Measurements from ENCODE around the gene ZNF407.

ZNF407 gene

DNA sequence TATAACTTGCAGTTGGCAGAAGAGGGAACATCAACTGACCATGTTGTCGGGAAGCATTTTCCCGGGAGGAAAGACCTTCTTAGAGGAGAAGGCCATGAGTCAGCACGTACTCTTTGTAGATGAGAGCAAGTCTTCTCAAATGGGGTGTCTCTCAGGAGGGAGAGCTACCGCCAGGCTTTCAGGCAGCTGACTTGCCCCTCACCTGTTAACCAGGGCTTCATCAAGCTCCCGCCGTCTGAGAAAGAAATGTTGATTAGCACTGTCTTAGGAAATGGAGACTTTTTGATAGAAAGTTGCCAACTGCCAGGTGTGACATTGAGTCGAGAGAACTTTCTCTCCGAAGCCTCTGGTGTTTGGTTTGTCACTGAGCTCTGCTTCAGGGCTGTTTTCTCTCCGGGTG is 196.1 kb downstream of the ZNF407 start:
- DNase-seq (ENCODE audit: low read depth), result no peak

DNA sequence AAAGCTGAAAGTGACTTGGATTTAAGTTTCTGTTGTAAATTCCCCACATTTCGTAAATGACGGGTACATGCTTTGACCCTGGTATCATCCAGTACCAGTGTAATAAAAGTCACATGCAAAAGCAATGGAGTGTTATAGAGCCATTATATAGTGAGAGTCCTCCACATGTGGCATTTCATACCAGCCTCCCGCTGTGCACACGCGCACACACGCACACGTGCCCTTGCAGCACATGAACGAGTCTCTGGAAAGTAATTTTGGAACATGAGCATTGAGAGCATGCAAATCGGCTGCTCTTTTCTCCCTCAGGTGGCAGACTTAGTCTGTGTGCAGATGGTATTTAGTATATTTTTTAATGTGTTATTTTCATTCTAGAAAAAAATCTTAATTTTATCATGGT is 198.1 kb downstream of the ZNF407 start:
- no peak for DNase-seq (ENCODE audit: low read depth)

DNA sequence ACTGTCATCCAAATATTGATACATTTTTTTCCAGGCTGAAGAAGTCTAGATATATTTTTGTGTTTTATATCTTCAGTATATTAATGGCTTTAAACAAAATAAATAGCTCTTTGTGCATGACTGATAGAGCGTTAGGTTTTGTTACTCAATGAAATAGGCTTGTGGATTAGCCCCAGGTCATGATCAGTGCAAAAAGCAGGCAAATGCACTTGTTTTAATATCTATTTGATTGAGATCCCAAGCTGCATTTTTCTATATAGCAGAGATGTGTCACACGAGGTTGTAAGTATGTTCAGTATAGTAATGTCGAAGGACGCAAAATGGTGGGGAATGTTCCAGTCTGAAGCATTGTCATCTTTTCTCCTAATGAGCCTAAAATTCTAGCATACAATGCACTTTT is 198.5 kb downstream of the ZNF407 start:
- DNase-seq (ENCODE audit: low read depth), result no peak

DNA sequence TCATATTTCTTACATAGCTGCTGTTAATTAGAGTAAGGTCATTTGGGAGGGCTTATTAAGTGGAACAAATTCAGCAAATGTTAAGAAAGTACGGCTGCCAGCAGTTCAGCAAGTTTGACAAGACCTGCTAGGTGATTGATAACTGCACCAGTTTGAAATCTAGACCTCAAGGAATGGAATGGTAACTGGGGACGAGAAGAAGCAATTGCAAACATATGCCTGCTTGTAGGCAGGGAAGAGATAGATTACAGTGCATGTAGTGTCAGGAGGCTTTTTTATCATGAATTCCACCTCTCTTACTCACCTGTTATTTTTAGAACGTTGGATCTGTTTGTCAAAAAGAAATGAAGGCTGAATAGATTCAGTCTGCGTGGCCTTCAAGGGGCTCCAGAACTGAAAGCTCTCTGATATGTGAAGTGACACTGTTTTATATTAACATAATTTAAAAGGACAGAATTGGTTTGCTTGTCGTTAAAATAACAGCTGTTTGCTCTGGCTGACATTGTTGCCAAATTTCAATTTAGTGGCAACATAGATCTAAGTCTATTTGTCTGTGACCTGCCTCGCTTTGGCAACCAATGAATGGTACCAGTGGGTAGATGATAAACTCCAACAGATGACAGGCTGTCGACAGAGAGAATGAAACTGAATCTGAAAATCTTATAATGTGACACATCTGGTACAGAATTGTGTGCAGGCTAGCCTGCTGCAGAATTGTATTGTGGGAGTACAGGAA is 199.3 kb downstream of the ZNF407 start:
- DNase-seq (ENCODE audit: low read depth), result no peak

DNA sequence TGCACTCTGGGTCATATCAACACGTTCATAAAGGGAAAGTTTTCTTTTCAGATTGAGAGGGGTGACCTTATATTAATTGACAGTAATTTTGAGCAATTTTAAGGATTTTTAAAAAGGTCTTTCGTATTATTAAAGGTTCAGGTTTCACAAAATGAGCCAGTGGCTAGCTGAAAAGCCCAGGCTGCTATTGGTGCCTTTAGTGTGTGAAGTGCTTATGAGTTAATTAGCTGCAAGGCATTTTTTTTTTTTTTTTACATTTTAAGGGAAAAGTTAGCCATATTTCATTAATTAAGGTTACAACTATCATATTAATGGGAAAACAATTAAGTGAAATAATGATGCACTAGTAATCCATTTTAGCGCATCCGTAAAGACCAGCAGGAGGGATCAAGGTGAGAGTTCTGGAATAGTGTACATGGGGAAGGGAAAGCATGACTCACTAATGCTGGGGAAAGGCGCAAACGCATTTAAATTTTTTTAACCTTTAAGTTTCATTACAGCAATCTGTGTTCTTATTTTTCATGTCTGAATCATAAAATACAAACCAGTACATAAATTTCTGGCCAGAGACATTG is 200.0 kb downstream of the ZNF407 start:
- DNase-seq (ENCODE audit: low read depth), result no peak

DNA sequence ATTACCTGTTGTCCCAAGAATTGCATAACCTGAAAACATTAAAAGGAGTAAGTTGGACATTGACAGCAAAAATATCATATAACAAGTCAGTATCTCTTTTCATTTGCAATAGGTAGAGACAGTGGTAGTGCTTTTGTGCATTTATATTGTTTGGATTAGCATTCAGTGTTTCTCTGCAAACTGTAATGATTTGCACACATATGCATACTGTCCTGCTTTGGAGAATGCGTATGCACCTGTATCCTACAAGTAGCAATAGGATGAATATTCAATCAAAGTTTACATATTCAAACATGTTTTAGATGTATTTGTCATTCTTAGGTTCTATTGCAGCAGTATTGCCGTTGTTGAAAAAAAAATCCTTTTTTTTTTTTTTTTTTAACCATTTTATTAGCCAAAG is 201.9 kb downstream of the ZNF407 start:
- DNase-seq (ENCODE audit: low read depth), result no peak

DNA sequence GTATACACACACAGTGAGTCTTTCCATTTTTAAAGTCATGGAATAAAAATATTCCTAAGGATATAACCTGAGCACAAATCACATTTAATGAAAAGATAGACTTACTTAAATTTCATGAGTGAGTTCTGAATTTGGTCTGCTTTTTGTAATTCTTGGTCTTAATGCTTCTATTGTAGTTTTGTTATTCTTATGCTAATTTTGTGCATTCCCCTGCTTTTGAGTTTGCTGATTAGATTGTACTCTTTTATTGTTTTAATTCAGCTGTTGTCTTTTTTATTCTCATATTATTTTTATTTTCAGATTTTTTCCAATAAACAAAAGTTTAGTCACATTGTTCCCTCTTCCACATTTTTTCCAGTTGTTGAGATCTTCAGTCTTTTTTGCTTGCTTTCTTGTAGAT is 202.4 kb downstream of the ZNF407 start:
- no peak for DNase-seq (ENCODE audit: low read depth)

DNA sequence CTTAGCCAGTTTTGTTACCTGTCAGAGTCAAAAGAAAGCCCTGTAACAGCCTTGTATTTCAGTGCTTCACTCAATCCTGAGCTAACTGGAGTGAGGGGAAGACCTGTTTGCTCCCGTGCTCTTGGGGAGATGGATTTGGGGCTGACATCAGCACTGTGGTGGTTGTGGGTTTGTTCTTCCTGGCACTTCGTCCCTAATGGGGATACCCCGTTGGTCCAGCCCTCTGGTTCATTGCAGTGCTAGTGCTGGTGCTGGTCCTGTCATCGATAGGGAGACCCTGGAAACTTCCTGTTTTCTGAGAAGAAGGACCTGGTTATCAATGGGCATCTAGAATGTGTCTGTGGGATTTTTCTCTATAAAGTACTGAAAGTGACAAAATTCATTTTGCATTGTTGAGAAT is 205.4 kb downstream of the ZNF407 start:
- no peak for DNase-seq (ENCODE audit: low read depth)

DNA sequence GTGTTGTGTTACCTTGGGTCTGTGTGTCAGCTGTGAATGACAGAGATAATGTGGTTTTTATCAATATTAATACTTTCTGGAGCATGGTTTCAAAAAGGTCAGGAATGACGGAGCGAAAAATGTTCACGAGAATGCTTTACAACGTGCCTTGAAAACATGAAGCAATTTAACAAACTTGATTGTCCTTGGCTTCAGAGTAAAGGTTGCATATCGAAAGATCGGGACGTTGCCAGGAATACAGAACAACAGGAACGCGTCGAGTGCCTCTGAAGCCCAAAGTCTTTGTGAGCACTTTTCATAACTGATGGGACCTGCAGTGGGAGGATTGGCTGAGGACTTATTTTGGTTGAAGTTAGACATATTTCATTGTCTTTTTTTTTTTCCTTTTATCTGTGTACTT is 206.1 kb downstream of the ZNF407 start:
- no peak for DNase-seq (ENCODE audit: low read depth)

DNA sequence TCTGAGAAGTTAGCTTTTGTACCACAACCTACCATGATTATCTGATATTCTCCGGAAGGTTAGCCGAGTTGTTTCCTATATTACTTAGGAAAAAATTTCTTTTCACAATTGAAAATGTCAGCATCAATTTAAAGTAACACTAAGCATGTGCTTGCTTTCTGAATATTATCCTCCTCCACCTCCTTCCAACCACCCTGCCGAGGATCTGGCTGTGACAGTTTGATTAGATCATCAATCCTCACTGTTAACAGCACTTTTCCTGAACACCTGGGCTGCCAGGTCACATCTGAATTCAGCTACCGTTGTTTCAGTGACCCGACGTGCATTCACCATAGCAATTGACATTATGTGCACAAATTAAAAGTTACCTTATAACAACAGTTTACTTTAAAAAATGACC is 207.0 kb downstream of the ZNF407 start:
- DNase-seq (ENCODE audit: low read depth), result no peak

DNA sequence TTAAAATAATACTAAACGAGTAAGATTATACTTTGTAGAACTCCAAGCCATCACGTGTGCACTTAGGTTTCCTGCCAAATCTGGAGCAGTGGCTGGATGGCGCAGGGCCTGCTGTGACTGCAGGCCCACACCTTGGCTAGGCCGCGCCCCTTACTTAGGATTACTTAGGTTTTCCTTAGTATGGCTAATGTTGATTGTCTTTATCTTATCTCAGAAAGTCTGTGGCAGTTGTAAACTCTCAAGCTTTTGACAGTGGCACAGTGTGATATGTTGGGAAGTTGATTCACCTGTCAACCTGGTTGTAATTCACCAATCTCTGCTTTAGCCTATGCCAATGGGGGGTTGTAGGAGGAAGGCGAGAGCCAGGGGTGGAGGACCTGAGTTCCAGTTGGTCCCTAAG is 208.4 kb downstream of the ZNF407 start:
- DNase-seq (ENCODE audit: low read depth), result no peak

DNA sequence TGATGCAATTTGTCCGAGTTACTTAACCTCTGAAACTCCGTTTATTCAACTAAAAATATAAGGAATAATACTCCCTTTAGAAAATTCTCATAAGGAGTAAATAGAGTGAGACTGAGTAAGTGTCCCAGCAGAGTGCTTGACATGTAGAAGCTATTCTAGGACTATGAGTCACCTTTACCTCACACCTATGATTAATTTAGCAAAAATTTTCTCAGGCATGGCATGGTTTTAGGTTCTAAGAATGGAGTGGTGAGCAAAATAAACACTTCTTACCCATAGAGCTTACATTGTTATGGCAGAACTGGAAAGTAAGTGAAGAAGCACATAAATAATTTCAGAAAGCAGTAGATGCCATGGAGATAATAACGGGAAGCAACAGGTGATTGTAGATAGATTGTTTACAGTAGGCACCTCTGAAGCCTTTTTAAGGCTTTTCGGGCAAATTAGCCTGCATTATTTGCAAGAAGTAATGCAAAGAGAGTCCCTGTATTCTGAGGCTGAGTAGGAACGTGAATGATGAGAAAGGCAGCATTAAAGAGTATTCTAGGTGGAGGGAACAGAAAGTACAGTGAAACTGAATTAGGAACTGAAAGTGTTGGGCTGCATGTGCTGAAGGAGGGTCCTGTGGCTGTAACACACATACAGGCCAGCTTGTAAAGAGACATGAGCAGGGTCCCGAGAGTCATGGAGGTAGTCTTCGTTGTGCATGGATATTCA is 209.2 kb downstream of the ZNF407 start:
- no peak for DNase-seq (ENCODE audit: low read depth)

DNA sequence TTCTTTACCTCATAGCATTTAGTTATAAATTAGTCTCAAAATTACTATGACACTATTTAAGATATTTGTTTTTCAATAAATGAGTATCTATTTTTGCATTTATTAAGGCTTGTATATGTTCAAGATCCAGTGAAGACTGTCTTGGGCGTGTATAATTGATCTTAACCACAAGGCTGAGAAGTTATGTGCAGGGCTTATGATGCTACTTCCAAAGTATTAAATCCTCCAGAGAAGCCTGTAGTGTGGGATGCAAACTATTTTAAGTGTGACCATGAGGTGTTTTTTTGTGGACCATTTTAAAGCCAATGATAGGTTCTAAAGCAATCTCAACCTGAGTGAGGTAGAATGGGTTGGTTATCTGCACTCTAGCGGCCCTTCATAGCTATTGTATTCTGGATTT is 219.9 kb downstream of the ZNF407 start:
- DNase-seq (ENCODE audit: low read depth), result no peak

DNA sequence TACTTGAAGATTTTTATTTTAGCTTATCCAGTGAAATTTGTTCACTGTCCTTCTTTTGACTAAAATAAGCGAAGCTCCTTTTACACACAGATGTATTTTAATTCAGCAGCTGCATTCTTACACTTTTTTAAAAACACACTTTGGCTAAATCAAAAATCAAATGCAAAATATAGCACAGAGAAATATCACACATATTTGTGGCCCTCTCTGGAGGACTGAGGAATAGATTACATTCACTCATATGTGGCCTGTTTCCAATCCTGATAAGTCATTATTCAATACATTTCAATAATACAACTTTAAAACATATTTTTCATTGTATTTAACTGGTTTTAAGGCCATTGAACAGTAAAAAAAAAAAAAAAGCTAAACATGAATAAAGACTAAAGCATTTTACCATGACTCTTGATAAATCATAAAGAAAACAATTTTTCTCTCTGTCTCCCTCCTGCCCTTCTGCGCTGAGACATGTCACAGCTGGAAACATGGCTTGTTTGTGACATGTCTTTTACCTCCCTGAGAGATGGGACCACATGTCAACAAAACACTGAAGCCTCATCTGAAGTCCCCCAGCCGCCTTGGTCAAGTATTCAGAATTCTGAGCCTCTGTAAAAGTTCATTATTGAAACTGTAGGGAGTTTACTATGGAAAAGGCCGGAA is 221.0 kb downstream of the ZNF407 start:
- DNase-seq (ENCODE audit: low read depth), result no peak

DNA sequence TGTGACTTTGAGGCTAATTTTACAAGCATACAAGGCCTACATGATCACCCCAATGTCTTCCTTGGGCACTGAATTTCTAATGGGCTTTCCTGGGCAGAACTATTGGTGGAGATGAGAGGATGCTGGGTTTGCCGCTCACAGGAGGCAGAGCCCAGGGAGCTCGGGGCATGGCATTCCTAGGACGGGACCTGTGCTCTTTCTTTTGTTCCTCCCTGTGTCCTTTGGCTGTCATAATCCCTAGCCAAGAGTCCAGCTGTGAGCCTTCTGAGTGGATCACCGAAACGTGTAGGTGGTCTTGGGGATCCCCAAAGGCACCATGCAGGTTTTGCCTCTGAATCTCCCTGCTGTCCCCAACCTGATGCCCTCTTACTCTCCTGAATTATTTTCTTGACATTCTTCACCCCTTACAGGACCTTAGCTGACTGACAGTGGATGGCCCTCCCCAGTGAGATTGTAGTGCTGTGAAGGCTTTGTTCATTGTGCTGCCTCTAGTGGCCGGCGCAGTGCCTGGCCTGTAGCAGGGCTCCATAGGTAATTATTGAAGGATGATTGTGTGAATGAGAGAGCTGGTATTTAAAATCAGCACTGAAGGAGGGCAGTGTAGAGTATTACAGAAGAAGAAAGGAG is 221.9 kb downstream of the ZNF407 start:
- no peak for DNase-seq (ENCODE audit: low read depth)

DNA sequence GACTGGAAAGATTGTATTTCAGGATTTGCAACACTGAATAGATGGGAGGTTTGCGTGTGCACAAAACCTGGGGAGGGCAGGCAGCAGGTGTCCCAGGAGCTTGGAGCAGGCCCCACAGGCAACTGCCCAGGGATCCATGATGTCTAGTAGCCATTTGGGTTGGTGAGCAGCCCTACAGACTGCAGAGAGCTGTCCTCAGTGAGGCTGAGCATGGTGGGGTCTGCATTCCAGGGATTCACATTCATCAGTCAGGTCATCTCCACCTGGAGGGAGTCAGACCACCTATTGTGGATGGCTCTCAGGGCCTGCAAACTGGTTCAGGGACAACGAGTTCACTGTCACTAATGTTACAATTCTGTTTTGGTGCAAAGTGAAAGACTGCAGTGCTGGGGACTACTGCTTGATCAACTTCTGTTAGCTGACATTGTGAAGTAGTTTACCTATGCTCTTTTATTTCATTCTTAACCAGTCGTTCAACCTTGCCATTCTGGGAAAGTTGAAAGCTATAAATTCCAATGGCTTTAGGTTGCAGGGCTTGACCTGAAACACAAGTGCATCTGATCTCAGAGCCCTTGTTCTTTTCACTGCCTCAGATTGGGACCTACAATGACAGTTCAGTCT is 222.6 kb downstream of the ZNF407 start:
- DNase-seq (ENCODE audit: low read depth), result no peak

DNA sequence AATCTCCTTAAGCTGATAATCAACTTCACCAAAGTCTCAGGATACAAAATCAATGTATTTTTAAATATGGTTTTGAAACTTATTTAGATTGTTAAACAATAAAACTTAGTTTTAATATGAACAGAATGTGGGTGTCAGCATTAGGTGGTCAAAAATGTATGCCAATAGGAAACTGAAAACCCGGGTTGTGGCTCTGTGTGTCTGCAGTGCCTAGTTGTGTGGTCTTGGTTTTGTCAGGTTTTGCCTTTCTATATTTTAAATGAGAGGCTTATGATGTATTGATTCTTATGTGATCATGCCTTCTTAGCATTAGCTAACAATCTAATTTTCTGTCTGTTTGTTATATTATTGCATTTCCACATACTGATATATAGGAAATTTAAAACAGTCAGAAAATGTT is 227.8 kb downstream of the ZNF407 start:
- DNase-seq (ENCODE audit: low read depth), result no peak

DNA sequence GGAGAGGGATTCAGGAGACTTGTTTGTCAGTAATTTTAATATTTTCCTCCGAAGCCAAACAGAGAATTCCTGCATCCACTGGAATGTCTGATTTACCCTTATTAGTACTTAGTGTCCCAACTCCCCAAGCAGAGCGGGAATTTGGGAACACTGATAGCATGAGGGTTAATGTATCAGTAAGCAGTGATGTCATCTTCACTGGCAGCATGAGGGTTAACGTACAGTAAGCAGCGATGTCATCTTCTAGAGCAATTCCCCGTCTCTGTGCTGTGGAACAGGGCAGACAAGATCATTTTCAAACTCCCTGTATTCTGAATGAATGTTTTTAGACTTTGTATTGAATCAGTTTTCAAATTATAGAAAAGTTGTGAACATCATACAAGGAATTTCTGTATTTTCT is 228.9 kb downstream of the ZNF407 start:
- no peak for DNase-seq (ENCODE audit: low read depth)

DNA sequence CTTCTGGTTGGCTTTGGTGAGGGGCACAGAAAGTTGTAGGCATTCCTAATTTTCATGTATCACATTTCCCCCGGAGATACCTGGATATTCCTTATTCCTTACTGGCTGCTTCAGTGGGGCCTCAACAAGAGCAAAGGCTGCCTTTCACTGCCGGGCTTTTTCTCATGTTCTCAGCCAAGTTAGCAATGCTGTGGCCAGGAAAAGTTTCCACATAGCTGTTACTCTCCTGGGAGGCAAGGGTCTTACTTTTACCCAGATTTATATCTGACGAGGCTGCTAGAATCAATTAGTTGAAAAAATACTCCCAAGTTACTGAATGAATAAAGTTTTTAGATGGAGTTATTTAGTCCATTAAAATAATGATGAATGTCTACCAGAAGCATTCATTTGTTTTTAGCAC is 230.5 kb downstream of the ZNF407 start:
- no peak for DNase-seq (ENCODE audit: low read depth)

DNA sequence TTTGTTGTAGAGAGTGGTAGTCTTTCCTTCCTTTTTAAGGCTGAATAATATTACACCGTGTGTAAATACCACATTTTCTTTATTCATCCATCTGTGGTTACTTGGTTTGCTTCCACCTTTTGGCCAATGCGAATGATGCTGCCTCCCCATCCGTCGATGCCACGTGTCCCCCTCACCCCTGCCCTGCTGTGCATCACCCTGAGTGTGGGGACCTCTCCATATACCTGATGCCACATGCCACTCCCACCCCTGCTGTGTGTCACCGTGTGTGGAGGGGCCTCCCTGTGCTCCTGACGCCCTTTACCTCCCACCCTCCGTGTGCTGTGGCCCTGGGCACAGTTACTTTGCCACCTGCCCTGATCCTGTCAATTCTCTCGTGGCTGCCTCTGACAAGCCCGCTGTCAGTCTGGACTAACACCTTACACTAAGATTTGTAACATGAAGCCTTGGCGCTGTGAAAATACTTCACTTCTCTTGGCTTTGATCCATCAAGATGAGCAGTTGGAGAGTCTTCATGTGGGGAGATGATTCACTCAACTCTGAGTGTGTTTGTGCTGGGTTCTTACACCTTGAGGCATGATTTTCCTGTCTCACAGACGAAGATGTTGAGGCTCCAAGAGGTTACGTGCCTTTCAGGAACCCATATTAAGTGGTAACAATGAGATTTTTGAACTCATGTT is 234.0 kb downstream of the ZNF407 start:
- DNase-seq (ENCODE audit: low read depth), result no peak

DNA sequence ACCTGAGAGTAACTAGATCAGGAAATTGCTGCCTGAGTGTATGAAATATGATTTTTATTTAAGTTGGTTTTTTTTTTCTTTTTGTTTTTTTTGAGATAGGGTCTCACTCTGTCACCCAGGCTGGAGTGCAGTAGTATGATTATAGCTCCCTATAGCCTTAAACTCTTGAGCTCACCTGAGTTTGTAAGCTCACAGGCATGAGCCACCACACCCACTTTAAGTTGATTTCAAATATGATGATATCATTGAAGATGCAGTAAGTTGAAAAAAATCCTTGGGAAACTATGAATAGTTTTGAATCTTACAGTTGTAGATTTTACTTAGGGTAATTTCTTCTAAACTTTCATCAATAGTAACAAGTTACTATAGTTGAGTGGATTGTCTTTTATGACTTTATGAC is 234.7 kb downstream of the ZNF407 start:
- DNase-seq (ENCODE audit: low read depth), result no peak

DNA sequence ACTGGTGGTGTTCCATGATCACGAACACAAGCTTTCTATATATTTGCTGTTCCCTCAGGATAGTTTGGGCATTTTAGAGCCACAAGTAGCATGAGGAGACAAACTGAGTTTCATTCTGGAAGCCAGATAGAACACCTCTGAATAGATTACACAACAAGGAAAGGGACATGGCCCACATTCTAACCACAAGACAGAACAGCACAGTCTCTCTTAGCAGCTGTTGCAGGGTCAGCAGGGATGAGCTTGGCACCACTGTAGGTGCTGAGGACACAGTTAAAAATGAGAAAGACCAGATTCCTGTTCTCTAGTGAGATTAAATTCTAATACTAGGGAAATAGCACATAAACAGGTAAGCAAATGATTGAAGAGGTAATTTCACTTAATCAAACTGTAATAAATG is 235.3 kb downstream of the ZNF407 start:
- DNase-seq (ENCODE audit: low read depth), result no peak
